GM12878 (cell line): Measurements from ENCODE around the gene PTPRN2. TPM values are rescaled to one million over a fixed set of nuclear protein-coding genes. Genes with fewer than 3 reads are reported as not detected.

Experiments
- ATAC-seq: fragments of 200-7000 bp; cut with Tn5 transposase; 3 replicates; pipeline ENCODE4 v1.9.1; 2020; ENCODE audit warnings: mild to moderate bottlenecking, moderate library complexity
- BruUV-seq: library from RNA; stranded (reverse); fragments of 400-500 nt; replicated peaks from 2 replicates; lab custom pipeline; 2021; lab: Mats Ljungman, UMichigan
- CTCF ChIA-PET: fragments of 300-600 bp; sonication (Branson Sonifier 250); formaldehyde crosslinking; extraction: SDS; loops from one replicate; lab custom pipeline; 2021; ENCODE audit warnings: inconsistent platforms; lab: Yijun Ruan, JAX
- POLR2A ChIA-PET: fragments of 350-600 bp; formaldehyde crosslinking; extraction: SDS; loops from one replicate; lab custom pipeline; 2021; ENCODE audit warnings: inconsistent platforms; lab: Charles Lee
- RAD21 ChIA-PET: fragments of 300-600 bp; sonication (Branson Sonifier 250); formaldehyde crosslinking; loops from one replicate; lab custom pipeline; 2023; ENCODE audit warnings: antibody characterized with exemption; ENCODE audit not compliant: unreplicated experiment; lab: Charles Lee
- SMC1A ChIA-PET: fragments of 300-600 bp; sonication (Branson Sonifier 250); formaldehyde crosslinking; loops from one replicate; lab custom pipeline; 2023; ENCODE audit not compliant: unreplicated experiment, uncharacterized antibody; lab: Charles Lee
- DNase-seq: peaks from one replicate; pipeline ENCODE4 v3.0.0-alpha.2; 2011; ENCODE audit warnings: low read depth, low spot score
- FAIRE-seq: peaks from 3 replicates; lab custom pipeline; 2011; peaks lifted over from hg19 to GRCh38; lab: Jason Lieb, UNC
- H2AFZ ChIP-seq: 2 replicates; pipeline ENCODE4 v1.6.0; 2011; ENCODE audit warnings: low read depth, low read length, control low read depth; ENCODE audit not compliant: control insufficient read depth
- H3K27ac ChIP-seq: 2 replicates; pipeline ENCODE4 v1.5.1; 2011; ENCODE audit warnings: control low read depth; ENCODE audit not compliant: control insufficient read depth, insufficient read depth
- H3K27me3 ChIP-seq, 2 experiments: replicated peaks in 1 of 2; 2 replicates each; pipeline versions ENCODE4 v1.6.0 to v1.6.1; 2011; ENCODE audit warnings: low read length in 1 of 2; ENCODE audit not compliant: control insufficient read depth in 2 of 2, insufficient read depth in 2 of 2
- H3K36me3 ChIP-seq, 2 experiments: 2 replicates each; pipeline ENCODE4 v1.5.1; 2011; ENCODE audit warnings: low read length in 1 of 2; ENCODE audit not compliant: control insufficient read depth in 2 of 2, insufficient read depth in 2 of 2
- H3K4me1 ChIP-seq: 2 replicates; pipeline ENCODE4 v1.6.1; 2011; ENCODE audit warnings: mild to moderate bottlenecking, low read length, moderate library complexity, mixed read lengths; ENCODE audit not compliant: control insufficient read depth, insufficient read depth
- H3K4me2 ChIP-seq: 2 replicates; pipeline ENCODE4 v1.6.0; 2011; ENCODE audit warnings: control low read depth; ENCODE audit not compliant: control insufficient read depth, insufficient read depth
- H3K4me3 ChIP-seq: fragments of 200-600 bp; sonication (generic); 2 replicates; pipeline ENCODE4 v1.5.1; 2016
- H3K79me2 ChIP-seq: 2 replicates; pipeline ENCODE4 v1.6.0; 2011; ENCODE audit warnings: low read length; ENCODE audit not compliant: control insufficient read depth, insufficient read depth
- H3K9ac ChIP-seq: 2 replicates; pipeline ENCODE4 v1.8.0; 2011; ENCODE audit warnings: low read length, control low read depth, mixed read lengths; ENCODE audit not compliant: control insufficient read depth, insufficient read depth
- H3K9me3 ChIP-seq: replicated peaks from 3 replicates; pipeline ENCODE4 v1.5.1; 2011; ENCODE audit warnings: mild to moderate bottlenecking, low read length; ENCODE audit not compliant: control insufficient read depth, insufficient read depth
- H4K20me1 ChIP-seq: 2 replicates; pipeline ENCODE4 v1.6.0; 2011; ENCODE audit not compliant: control insufficient read depth, insufficient read depth
- ATF2 ChIP-seq: IDR thresholded peaks from 2 replicates; pipeline ENCODE4 v1.6.1; 2012; ENCODE audit warnings: low read length, inconsistent platforms
- EGR1 ChIP-seq, 2 experiments: IDR thresholded peaks; 1 replicate in 1 of 2; 2 replicates in 1 of 2; pipeline ENCODE4 v1.6.1; 2011 to 2012; ENCODE audit warnings: low read depth in 2 of 2, low read length in 2 of 2, borderline replicate concordance in 1 of 2, mild to moderate bottlenecking in 1 of 2, moderate library complexity in 1 of 2
- FOS ChIP-seq: IDR thresholded peaks from 3 replicates; pipeline ENCODE4 v1.6.1; 2011; ENCODE audit warnings: borderline replicate concordance; ENCODE audit not compliant: insufficient read length; ENCODE audit errors: extremely low read depth
- HSF1 ChIP-seq: fragments of 150-350 bp; IDR thresholded peaks from 2 replicates; pipeline ENCODE4 v1.6.1; 2014; ENCODE audit warnings: mild to moderate bottlenecking, low read depth, low read length
- MEF2B ChIP-seq: fragments of 450-650 bp; IDR thresholded peaks from 2 replicates; pipeline ENCODE4 v1.6.1; 2018; ENCODE audit warnings: mild to moderate bottlenecking, moderate library complexity; ENCODE audit not compliant: partially characterized antibody, poor library complexity, severe bottlenecking
- MLLT1 ChIP-seq: fragments of 450-650 bp; IDR thresholded peaks from 2 replicates; pipeline ENCODE4 v1.6.1; 2016; ENCODE audit warnings: mild to moderate bottlenecking
- MYB ChIP-seq: fragments of 150-350 bp; IDR thresholded peaks from 2 replicates; pipeline ENCODE4 v1.6.1; 2014; ENCODE audit warnings: mild to moderate bottlenecking, low read depth, low read length, borderline replicate concordance
- RAD51 ChIP-seq: fragments of 450-650 bp; IDR thresholded peaks from 2 replicates; pipeline ENCODE4 v1.6.1; 2016; ENCODE audit warnings: moderate library complexity, mild to moderate bottlenecking, inconsistent platforms
- SMAD5 ChIP-seq: IDR thresholded peaks from 2 replicates; pipeline ENCODE4 v1.6.1; 2016; ENCODE audit warnings: antibody characterized with exemption, low read depth
- SPI1 ChIP-seq: IDR thresholded peaks from 2 replicates; pipeline ENCODE4 v1.6.1; 2011; ENCODE audit warnings: low read depth, mild to moderate bottlenecking, low read length, moderate library complexity, borderline replicate concordance; ENCODE audit not compliant: insufficient read depth
- USF2 ChIP-seq: IDR thresholded peaks from 2 replicates; pipeline ENCODE4 v1.6.1; 2011; ENCODE audit warnings: low read depth, low read length, improper control_type of control experiment, borderline replicate concordance
- YBX1 ChIP-seq: fragments of 450-650 bp; IDR thresholded peaks from 2 replicates; pipeline ENCODE4 v1.6.1; 2016; ENCODE audit warnings: antibody characterized with exemption
- ZNF207 ChIP-seq: fragments of 450-650 bp; IDR thresholded peaks from 2 replicates; pipeline ENCODE4 v1.6.1; 2014; ENCODE audit warnings: antibody characterized with exemption, mild to moderate bottlenecking, borderline replicate concordance
- ZNF384 ChIP-seq: IDR thresholded peaks from 2 replicates; pipeline ENCODE4 v1.6.1; 2012; ENCODE audit warnings: low read depth, mild to moderate bottlenecking, low read length, improper control_type of control experiment, borderline replicate concordance
- WGBS: methylation state at CpG from one replicate; pipeline ENCODE4 v1.1.6; 2016; ENCODE audit warnings: low lambda C conversion rate; ENCODE audit not compliant: insufficient replicate concordance, insufficient coverage; ENCODE audit errors: missing lambda C conversion rate; 5-methylcytosine and 5-hydroxymethylcytosine counted together
- in situ Hi-C: fragments of 300-500 bp; cut with MboI; formaldehyde crosslinking; loops from 9 replicates; pipeline ENCODE4 v1.14.3; 2018; ENCODE audit warnings: mixed read lengths
- intact Hi-C: fragments of 100-400 bp; cut with micrococcal nuclease; formaldehyde crosslinking; loops from one replicate; pipeline ENCODE4 v1.14.2; 2022; ENCODE audit not compliant: unreplicated experiment
- polyA plus RNA-seq, 11 experiments: library from polyadenylated mRNA; depleted of rRNA in 4 of 11; unstranded in 6 of 11; stranded (reverse) in 5 of 11; fragments of >200 nt; fragmentation: Nextera tagmentation in 4 of 11; fragmentation: Illumina TruSeq in 1 of 11; extraction: Ambion mirVana in 4 of 11; extraction: Trizol in 1 of 11; gene quantifications; 1 replicate in 1 of 11; 2 replicates in 10 of 11; pipeline versions ENCODE4 v1.2.1 to v1.2.3, GENCODE V29; 2011 to 2016; ENCODE audit warnings: inconsistent platforms in 2 of 11, missing spikeins in 2 of 11, low read depth in 1 of 11
- total RNA-seq, 4 experiments: library from RNA; depleted of rRNA in 3 of 4; stranded (reverse); fragments of >200 nt in 3 of 4; fragmentation: Illumina TruSeq in 1 of 4; extraction: Trizol in 1 of 4; gene quantifications; 2 replicates each; pipeline versions ENCODE4 v1.2.1 to v1.2.3, GENCODE V29; 2013 to 2021

PTPRN2 gene
- total and polyA plus RNA-seq, 10 of the 15 experiments (the other 5 are each of a cell fraction or from before 2014, with no cell fraction given), result 5.4 TPM; not detected in 9

GRCh38 chr7:157903296-157903695, 684.3 kb downstream of the PTPRN2 start:
- no peaks in the 10 kb centered on the region for H3K27me3 ChIP-seq
- 59% methylated on average over 9 of the region's 9 CpGs for WGBS
- in situ Hi-C loops (no loop called here), intact Hi-C loops (no loop called here)
- H3K9ac ChIP-seq, result no peak overlapping the region
- H2AFZ ChIP-seq, result no peak overlapping the region
- DNase-seq (no peak), ATAC-seq (no peak), FAIRE-seq (no peak)
- no peaks in the 10 kb centered on the region for H4K20me1 ChIP-seq
- no peaks in the 10 kb centered on the region for H3K79me2 ChIP-seq
- H3K4me2 ChIP-seq, result no peak overlapping the region
- ChIA-PET SMC1A (no interaction called here), RAD21 (no interaction called here), CTCF (no interaction called here), POLR2A (no interaction called here)
- TF ChIP-seq ATF2 (no peak), MLLT1 (no peak), FOS (no peak), MYB (no peak), USF2 (no peak), SPI1 (no peak), HSF1 (no peak), YBX1 (no peak), MEF2B (no peak), EGR1 (IDR thresholded peaks at IDR 0.05; ENCODE audit: borderline replicate concordance in 1 of 2, low read depth in 2 of 2, low read length in 2 of 2) (no peak), ZNF207 (no peak), RAD51 (no peak), ZNF384 (no peak), SMAD5 (no peak)
- H3K4me3 ChIP-seq, result no peak overlapping the region
- no peaks in the 10 kb centered on the region; the same call in 2 of the 3 replicates for H3K9me3 ChIP-seq
- BruUV-seq, result no TSS peak
- no peaks in the 10 kb centered on the region for H3K36me3 ChIP-seq
- no peaks in the 10 kb centered on the region for H3K4me1 ChIP-seq
- no peak overlapping the region for H3K27ac ChIP-seq
